ENCODE results near the gene MYO7B. TPM values are rescaled to one million over a fixed set of nuclear protein-coding genes. Genes with fewer than 3 reads are reported as not detected.

The MYO7B gene
- total and polyA plus RNA-seq, 4 donors, result 1.8 to 20.0 (median 7.4) TPM

GRCh38 chr2:127561371-127561770, 25.9 kb downstream of the MYO7B start:
- H3K4me1 ChIP-seq (ENCODE audit: control insufficient read depth, insufficient read depth, low read length), result peaks cover 7% of the 10 kb centered on the region
- no peak for DNase-seq (ENCODE audit: low read depth in 4 of 6, low spot score in 6 of 6)
- H3K27ac ChIP-seq (ENCODE audit: low read depth, low read length), result no peak overlapping the region
- H3K4me3 ChIP-seq (ENCODE audit: low read depth, low read length), result no peak overlapping the region
- WGBS (ENCODE audit: insufficient coverage), result 96% methylated on average over 4 of the region's 8 CpGs
- no peaks in the 10 kb centered on the region for H3K9me3 ChIP-seq (ENCODE audit: control insufficient read depth, insufficient read depth, low read length)
- H3K36me3 ChIP-seq (ENCODE audit: control insufficient read depth, insufficient read depth, low read length), result no peaks in the 10 kb centered on the region
- H3K27me3 ChIP-seq (ENCODE audit: control insufficient read depth, insufficient read depth, low read length), result no peaks in the 10 kb centered on the region

- H3K36me3 ChIP-seq (ENCODE audit: control insufficient read depth, insufficient read depth, low read length), result no peaks in the 10 kb centered on the region
- no peaks in the 10 kb centered on the region for H3K27me3 ChIP-seq (ENCODE audit: control insufficient read depth, insufficient read depth, low read length)
- no CpG with 5 or more reads among the region's 2 CpGs for WGBS (ENCODE audit: insufficient coverage)
- H3K9me3 ChIP-seq (ENCODE audit: control insufficient read depth, insufficient read depth, low read length), result no peaks in the 10 kb centered on the region
- H3K27ac ChIP-seq (ENCODE audit: low read depth, low read length), result no peak overlapping the region
- peaks cover 7% of the 10 kb centered on the region for H3K4me1 ChIP-seq (ENCODE audit: control insufficient read depth, insufficient read depth, low read length)
- no peak overlapping the region for H3K4me3 ChIP-seq (ENCODE audit: low read depth, low read length)
- no peak for DNase-seq (ENCODE audit: low read depth in 4 of 6, low spot score in 6 of 6)
Observed at GRCh38 chr2:127562936-127563335, 27.5 kb downstream of the MYO7B start.

GRCh38 chr2:127563458-127564428, 28.3 kb downstream of the MYO7B start:
- H3K27me3 ChIP-seq (ENCODE audit: control insufficient read depth, insufficient read depth, low read length), result no peaks in the 10 kb centered on the region
- no peak overlapping the region for H3K4me3 ChIP-seq (ENCODE audit: low read depth, low read length)
- no peak for DNase-seq (ENCODE audit: low read depth in 4 of 6, low spot score in 6 of 6)
- no peaks in the 10 kb centered on the region for H3K9me3 ChIP-seq (ENCODE audit: control insufficient read depth, insufficient read depth, low read length)
- no peaks in the 10 kb centered on the region for H3K36me3 ChIP-seq (ENCODE audit: control insufficient read depth, insufficient read depth, low read length)
- peaks cover 7% of the 10 kb centered on the region for H3K4me1 ChIP-seq (ENCODE audit: control insufficient read depth, insufficient read depth, low read length)
- WGBS (ENCODE audit: insufficient coverage), result 95% methylated on average over 8 of the region's 14 CpGs
- H3K27ac ChIP-seq (ENCODE audit: low read depth, low read length), result no peak overlapping the region

- no peaks in the 10 kb centered on the region for H3K9me3 ChIP-seq (ENCODE audit: control insufficient read depth, insufficient read depth, low read length)
- no peak overlapping the region for H3K4me3 ChIP-seq (ENCODE audit: low read depth, low read length)
- 84% methylated on average over 11 of the region's 11 CpGs for WGBS (ENCODE audit: insufficient coverage)
- H3K4me1 ChIP-seq (ENCODE audit: control insufficient read depth, insufficient read depth, low read length), result peaks cover 13% of the 10 kb centered on the region
- DNase-seq (ENCODE audit: low read depth in 4 of 6, low spot score in 6 of 6), result no peak
- H3K27ac ChIP-seq (ENCODE audit: low read depth, low read length), result no peak overlapping the region
- no peaks in the 10 kb centered on the region for H3K36me3 ChIP-seq (ENCODE audit: control insufficient read depth, insufficient read depth, low read length)
- H3K27me3 ChIP-seq (ENCODE audit: control insufficient read depth, insufficient read depth, low read length), result no peaks in the 10 kb centered on the region
Observed at GRCh38 chr2:127564429-127565260, 29.2 kb downstream of the MYO7B start.

DNA sequence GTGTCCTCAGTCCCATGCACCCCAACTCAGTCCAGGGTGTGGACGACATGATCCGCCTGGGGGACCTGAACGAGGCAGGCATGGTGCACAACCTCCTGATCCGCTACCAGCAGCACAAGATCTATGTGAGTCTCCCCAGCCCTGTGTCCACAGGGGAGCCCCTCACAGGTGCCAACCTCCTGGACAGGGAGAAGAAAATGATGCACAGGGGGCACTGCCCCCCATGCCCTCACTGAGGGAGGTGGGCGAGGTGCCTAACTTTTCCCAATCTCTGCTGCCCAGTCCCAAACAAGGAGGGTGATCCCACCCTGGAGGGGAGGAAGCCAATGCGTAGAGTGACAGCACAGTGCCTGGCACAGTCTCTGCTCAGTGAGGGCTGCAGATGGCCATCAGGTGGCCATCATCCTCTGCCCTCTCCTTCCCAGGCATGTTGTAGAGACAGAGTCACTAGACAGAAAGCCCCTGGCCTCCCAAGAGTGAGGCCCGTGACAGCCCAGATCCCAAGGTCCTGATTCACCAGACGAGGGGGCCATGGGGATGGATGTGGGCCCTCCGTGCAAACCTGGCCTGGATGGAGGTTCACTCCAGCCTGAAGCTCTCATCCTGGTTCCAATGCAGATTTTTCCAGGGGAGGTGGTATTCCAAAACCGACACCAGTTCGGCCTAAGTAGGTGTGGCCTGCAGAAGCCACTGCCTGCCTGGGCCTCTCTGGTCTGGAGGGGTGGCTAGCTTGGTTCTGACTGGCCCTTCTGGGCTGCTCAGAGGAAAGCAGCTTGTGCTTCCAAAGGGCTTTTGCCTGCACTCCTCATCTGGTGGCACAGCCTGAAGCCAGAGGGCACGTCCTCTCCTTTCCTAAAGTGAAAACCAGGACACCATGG, 30.0 kb downstream of the MYO7B start:
- H3K4me1 ChIP-seq (ENCODE audit: control insufficient read depth, insufficient read depth, low read length), result peaks cover 14% of the 10 kb centered on the region
- 83% methylated on average over 11 of the region's 12 CpGs for WGBS (ENCODE audit: insufficient coverage)
- DNase-seq (ENCODE audit: low read depth in 4 of 6, low spot score in 6 of 6), result no peak
- H3K9me3 ChIP-seq (ENCODE audit: control insufficient read depth, insufficient read depth, low read length), result no peaks in the 10 kb centered on the region
- H3K27me3 ChIP-seq (ENCODE audit: control insufficient read depth, insufficient read depth, low read length), result no peaks in the 10 kb centered on the region
- H3K27ac ChIP-seq (ENCODE audit: low read depth, low read length), result no peak overlapping the region
- no peak overlapping the region for H3K4me3 ChIP-seq (ENCODE audit: low read depth, low read length)
- H3K36me3 ChIP-seq (ENCODE audit: control insufficient read depth, insufficient read depth, low read length), result no peaks in the 10 kb centered on the region

DNA sequence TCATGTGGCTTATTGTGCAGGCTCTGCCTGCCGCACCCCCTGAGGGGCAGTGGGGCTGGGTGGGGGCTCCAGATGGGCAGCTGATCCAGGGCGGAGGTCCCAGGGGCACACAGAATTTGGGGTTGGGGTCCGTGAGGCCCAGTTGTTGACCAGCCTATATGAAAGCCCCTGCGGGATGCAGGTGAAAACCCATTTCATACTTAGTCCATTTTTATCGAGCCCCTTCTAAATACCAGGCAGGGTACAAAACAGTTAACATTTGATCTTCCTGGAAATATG, 30.6 kb downstream of the MYO7B start:
- 93% methylated on average over 5 of the region's 5 CpGs for WGBS (ENCODE audit: insufficient coverage)
- Histone ChIP-seq H3K9me3 (ENCODE audit: control insufficient read depth, insufficient read depth, low read length) (no peaks in the 10 kb centered on the region), H3K27me3 (ENCODE audit: control insufficient read depth, insufficient read depth, low read length) (no peaks in the 10 kb centered on the region)

GRCh38 chr2:127566576-127566975, 31.1 kb downstream of the MYO7B start:
- Histone ChIP-seq H3K4me1 (ENCODE audit: control insufficient read depth, insufficient read depth, low read length) (peaks cover 12% of the 10 kb centered on the region), H3K27ac (ENCODE audit: low read depth, low read length) (no peak overlapping the region), H3K36me3 (ENCODE audit: control insufficient read depth, insufficient read depth, low read length) (no peaks in the 10 kb centered on the region), H3K4me3 (ENCODE audit: low read depth, low read length) (no peak overlapping the region), H3K27me3 (ENCODE audit: control insufficient read depth, insufficient read depth, low read length) (no peaks in the 10 kb centered on the region), H3K9me3 (ENCODE audit: control insufficient read depth, insufficient read depth, low read length) (no peaks in the 10 kb centered on the region)
- 84% methylated on average over 9 of the region's 10 CpGs for WGBS (ENCODE audit: insufficient coverage)
- DNase-seq (ENCODE audit: low read depth in 4 of 6, low spot score in 6 of 6), result no peak

More for the DNA sequence above, 30.6 kb downstream of the MYO7B start:
- H3K4me1 ChIP-seq (ENCODE audit: control insufficient read depth, insufficient read depth, low read length), result peaks cover 12% of the 10 kb centered on the region
- H3K4me3 ChIP-seq (ENCODE audit: low read depth, low read length), result no peak overlapping the region
- no peak overlapping the region for H3K27ac ChIP-seq (ENCODE audit: low read depth, low read length)
- H3K36me3 ChIP-seq (ENCODE audit: control insufficient read depth, insufficient read depth, low read length), result no peaks in the 10 kb centered on the region
- DNase-seq (ENCODE audit: low read depth in 4 of 6, low spot score in 6 of 6), result no peak

DNA sequence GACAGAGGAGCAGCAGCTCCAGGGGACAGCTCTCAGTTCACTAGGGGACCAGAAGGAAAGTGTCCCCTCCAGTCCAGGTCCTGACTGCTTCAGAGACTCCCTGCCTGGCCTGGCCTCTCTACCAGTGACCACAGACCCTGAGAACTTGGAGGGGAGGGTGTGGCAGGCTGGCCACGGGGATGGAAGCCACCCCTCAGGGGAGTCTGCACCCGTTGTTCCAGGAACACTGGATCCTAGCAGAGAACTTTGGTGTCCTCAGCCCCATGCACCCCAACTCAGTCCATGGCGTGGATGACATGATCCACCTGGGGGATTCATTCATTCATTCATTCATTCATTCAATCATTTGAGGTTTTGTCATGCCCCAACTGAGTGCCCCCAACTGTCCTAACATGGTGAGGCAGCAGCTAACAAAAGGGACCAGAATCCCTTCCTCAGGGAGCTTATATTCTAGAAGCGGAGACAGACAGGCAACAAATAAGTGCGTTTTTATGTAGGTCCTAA, 31.9 kb downstream of the MYO7B start:
- 86% methylated on average over 5 of the region's 5 CpGs for WGBS (ENCODE audit: insufficient coverage)
- H3K27ac ChIP-seq (ENCODE audit: low read depth, low read length), result no peak overlapping the region

GRCh38 chr2:127568128-127568527, 32.6 kb downstream of the MYO7B start:
- H3K4me3 ChIP-seq (ENCODE audit: low read depth, low read length), result no peak overlapping the region
- H3K36me3 ChIP-seq (ENCODE audit: control insufficient read depth, insufficient read depth, low read length), result no peaks in the 10 kb centered on the region
- no peak for DNase-seq (ENCODE audit: low read depth in 4 of 6, low spot score in 6 of 6)
- H3K27me3 ChIP-seq (ENCODE audit: control insufficient read depth, insufficient read depth, low read length), result no peaks in the 10 kb centered on the region
- H3K27ac ChIP-seq (ENCODE audit: low read depth, low read length), result no peak overlapping the region
- 81% methylated on average over 5 of the region's 6 CpGs for WGBS (ENCODE audit: insufficient coverage)
- H3K9me3 ChIP-seq (ENCODE audit: control insufficient read depth, insufficient read depth, low read length), result no peaks in the 10 kb centered on the region
- H3K4me1 ChIP-seq (ENCODE audit: control insufficient read depth, insufficient read depth, low read length), result peaks cover 12% of the 10 kb centered on the region

More for the DNA sequence above, 31.9 kb downstream of the MYO7B start:
- H3K4me1 ChIP-seq (ENCODE audit: control insufficient read depth, insufficient read depth, low read length), result peaks cover 12% of the 10 kb centered on the region
- DNase-seq (ENCODE audit: low read depth in 4 of 6, low spot score in 6 of 6), result no peak
- no peaks in the 10 kb centered on the region for H3K36me3 ChIP-seq (ENCODE audit: control insufficient read depth, insufficient read depth, low read length)
- no peaks in the 10 kb centered on the region for H3K9me3 ChIP-seq (ENCODE audit: control insufficient read depth, insufficient read depth, low read length)
- H3K4me3 ChIP-seq (ENCODE audit: low read depth, low read length), result no peak overlapping the region
- no peaks in the 10 kb centered on the region for H3K27me3 ChIP-seq (ENCODE audit: control insufficient read depth, insufficient read depth, low read length)
